GM04503 (cell line): ENCODE data around the gene ERAP2.
"Not testable (repeated sequence)": the region's sequence is repeated elsewhere in the genome, so short reads cannot be mapped to it uniquely, and the experiment has no call there.

Source experiments
- DNase-seq: peaks from one replicate; pipeline ENCODE4 v3.0.0-alpha.2; 2012; ENCODE audit warnings: low read depth

Gene ERAP2, protein sequence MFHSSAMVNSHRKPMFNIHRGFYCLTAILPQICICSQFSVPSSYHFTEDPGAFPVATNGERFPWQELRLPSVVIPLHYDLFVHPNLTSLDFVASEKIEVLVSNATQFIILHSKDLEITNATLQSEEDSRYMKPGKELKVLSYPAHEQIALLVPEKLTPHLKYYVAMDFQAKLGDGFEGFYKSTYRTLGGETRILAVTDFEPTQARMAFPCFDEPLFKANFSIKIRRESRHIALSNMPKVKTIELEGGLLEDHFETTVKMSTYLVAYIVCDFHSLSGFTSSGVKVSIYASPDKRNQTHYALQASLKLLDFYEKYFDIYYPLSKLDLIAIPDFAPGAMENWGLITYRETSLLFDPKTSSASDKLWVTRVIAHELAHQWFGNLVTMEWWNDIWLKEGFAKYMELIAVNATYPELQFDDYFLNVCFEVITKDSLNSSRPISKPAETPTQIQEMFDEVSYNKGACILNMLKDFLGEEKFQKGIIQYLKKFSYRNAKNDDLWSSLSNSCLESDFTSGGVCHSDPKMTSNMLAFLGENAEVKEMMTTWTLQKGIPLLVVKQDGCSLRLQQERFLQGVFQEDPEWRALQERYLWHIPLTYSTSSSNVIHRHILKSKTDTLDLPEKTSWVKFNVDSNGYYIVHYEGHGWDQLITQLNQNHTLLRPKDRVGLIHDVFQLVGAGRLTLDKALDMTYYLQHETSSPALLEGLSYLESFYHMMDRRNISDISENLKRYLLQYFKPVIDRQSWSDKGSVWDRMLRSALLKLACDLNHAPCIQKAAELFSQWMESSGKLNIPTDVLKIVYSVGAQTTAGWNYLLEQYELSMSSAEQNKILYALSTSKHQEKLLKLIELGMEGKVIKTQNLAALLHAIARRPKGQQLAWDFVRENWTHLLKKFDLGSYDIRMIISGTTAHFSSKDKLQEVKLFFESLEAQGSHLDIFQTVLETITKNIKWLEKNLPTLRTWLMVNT

DNA sequence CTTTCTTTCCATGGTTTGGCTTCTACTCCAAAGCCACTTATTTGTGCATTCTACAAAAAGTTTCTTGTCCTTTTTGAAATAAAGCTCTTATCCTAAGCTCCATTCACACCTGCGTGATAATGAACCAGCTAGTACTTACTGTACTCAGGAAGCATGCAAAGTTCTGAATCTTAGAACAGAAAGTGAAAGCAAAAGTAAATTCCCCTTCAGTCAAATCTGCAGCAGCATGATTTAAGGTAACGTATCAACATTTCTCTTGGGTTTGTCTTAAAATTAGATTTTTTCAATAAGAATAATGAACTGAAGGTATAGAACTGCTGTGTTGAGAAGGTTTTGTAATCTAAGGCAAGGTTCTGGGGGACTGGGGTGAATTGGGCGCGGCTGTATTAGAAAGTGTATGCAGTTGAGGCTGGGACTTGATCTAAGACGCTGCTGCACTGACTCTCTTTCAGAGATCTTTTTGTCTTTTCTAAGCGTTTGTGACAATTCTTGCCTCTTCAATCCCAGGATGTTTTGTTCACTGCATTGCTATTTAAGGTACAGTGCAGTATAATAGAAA, at the start of gene ERAP2:
TSS of gene ERAP2 (plus strand) at position 209 of the 559 bp plus-strand sequence. CDS start 3,186 bp downstream, outside the sequence.
- DNase-seq, result no peak

DNA sequence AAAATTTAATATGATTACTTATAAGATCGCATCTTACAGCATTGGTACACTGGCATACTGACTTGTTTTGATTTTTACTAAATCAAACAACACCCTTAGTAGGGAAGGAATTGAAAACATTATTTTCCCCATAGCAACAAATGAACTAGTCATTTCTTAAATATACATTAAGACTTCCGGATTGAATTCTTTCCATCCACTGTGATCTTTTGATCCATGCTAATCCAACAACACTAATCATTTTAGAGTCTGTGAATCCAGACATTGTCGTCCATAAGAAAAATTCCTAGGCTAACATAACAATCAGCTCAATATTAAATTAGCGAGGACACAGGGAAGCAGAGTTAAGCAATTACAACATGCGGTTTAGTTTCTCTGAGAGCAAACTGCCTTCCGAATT, 47.0 kb upstream of the ERAP2 start:
- DNase-seq, result no peak

DNA sequence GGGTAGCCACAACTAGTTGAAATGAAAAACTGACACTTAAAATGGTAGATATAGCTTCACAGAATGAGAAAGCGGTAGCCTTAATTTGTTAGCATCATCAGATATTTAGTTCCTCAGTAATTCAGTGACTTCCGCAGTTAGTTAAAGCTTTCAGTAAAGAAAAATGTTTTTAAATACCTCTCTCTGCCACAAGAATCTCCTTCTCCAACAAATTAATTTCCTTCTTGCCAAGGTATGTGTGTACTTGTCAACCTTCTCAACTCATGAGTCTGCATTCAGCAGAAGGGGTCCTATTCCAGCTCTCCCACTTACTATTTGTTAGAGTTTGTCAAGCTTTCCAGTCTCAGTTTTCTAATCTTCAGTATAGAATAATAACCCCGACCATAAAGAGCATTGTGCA, 42.3 kb upstream of the ERAP2 start:
- no peak for DNase-seq

DNA sequence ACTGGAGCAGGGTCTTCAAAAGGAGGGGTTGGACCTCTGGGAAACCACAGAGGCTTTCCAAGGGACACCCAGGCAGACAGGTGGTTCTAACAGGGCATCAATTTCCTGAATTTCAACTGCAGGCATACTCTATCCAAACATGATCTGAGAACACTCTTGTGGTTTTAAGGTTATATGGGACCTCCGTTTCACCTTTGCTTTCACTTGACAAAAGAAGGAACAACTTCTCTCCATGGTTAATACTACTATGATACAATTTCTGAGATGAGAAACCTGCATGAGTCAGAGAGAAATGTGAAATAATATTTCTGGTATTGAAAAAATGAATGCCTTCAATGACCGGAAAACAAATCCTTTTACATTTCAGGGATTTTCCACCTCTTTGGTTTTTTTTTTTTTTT, 40.5 kb upstream of the ERAP2 start:
- no peak for DNase-seq

DNA sequence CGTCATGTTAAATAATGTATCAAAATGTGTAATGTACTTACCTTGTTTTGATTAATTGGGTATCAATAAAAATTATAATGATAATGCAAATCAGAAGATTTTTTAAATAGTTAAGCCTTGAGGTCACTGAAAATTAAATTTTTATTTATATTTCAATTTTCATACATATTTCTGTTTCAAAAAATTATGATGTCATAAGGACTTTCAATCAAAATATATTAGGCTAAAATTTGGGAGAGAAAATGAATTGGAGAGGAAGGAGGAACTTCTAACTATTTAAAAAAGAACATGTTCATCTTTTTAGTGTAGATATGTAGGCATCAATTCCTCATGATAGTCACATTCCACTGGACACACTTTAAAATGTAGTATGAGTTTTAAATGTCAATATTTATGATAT, 39.5 kb upstream of the ERAP2 start:
- DNase-seq, result no peak

DNA sequence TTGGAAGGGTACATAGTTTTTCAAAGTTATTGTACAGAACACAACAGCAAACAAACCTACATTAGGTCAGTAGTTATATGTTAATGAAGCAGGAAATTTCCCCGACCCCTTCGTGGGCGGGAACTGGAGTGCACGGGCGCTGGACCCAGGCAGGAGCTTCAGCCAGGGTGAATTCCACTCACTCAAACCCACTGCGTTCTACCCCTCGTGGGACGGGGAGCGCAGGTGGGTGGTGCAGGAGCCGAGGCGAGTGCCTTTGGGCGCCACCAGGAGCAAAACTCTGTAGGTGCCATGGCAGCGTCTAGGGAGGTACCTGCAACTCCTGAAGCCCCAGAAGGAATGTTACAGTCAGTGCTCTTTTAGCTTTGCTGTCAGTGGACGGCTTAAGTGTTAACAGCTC, 39.0 kb upstream of the ERAP2 start:
- DNase-seq, result no peak

DNA sequence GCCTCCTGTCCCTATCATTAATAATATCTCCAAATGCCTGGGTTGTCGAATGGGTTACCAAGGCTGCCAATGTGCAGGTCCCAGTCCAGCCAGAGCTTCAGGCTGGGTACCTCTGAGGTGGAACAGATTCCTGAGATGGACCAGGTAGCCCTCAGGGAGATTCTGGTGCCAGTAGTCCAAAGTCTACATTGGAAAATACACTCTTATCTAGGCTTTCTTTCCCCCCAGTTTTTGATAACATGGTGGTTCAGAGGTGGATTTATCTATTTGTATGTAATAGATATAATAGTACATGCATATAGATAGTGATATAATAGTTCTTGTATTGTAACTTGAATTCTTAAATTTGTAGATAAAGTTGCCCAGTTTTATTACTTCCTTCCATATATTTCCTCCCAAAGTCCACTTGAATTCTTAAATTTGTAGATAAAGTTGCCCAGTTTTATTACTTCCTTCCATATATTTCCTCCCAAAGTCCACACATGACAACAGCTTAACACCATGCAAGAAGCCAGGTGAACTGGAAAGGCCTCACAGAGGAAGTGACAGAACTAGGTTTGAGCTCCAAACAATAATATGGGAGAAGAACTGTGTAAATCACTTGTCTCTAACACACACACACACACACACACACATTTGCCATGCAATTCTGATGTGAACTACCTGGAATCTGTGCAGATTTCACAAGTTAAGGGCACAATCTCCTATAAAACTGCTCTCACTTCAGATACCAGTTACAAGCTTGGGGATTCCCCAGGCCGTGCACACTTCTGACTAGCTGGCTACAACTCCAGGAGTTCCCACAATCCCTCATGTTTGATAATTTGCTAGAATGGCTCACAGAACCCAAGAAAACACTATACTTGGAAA, 37.9 kb upstream of the ERAP2 start:
- no peak for DNase-seq

DNA sequence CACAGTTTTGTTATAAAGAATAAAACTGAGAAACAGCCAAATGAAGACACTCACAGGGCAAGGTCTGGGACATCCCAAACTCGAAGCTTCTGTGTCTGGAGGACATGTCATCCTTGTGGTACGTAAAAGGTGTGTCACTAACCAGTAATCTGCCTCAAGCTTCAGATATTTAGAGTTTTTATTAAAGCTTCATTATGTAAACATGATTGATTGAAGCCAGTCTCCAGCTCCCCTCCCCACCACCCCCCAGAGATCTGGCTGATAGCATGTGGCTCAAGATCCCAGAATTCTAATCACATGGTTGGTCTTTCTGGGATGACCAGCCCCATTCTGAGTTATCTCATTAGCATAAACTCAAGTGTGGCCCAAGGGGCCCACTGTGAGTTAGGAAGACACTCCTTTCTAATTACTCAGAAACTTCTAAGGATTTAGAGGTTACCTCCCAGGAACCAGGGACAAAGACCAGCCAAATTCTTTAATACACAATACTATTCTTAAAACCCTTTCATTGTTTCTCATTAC, 37.2 kb upstream of the ERAP2 start:
- DNase-seq, result no peak

DNA sequence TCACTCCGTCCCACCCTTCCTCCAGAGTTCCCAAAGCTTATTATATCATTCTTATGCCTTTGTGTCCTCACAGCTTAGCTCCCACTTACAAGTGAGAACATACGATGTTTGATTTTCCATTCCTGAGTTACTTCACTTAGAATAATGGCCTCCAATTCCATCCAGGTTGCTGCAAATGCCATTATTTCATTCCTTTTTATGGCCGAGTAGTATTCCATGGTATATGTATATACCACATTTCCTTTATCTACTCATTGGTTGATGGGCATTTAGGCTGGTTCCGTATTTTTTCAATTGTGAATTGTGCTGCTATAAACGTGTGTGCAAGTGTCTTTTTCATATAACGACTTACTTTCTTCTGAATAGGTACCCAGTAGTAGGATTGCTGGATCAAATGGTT, 34.4 kb upstream of the ERAP2 start:
- not testable (repeated sequence) for DNase-seq

DNA sequence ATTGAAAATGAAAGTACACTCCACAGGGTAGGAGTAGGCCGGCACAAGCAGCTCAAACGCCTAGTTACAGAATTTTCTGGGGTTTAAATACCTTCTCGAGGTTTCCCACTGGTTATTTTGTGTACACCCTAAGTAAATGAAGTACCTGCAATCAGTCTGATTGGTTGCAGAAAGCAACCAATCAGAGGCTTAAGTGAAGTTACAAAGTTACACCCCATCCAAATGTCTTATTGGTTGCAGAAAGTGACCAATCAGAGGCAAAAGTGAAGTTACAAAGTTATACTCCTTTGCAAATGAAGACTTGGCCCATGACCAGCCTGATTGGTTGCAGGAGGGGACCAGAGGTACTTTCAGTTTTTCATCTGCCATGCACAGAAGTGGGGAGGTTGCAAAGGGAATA, 33.2 kb upstream of the ERAP2 start:
- no peak for DNase-seq

DNA sequence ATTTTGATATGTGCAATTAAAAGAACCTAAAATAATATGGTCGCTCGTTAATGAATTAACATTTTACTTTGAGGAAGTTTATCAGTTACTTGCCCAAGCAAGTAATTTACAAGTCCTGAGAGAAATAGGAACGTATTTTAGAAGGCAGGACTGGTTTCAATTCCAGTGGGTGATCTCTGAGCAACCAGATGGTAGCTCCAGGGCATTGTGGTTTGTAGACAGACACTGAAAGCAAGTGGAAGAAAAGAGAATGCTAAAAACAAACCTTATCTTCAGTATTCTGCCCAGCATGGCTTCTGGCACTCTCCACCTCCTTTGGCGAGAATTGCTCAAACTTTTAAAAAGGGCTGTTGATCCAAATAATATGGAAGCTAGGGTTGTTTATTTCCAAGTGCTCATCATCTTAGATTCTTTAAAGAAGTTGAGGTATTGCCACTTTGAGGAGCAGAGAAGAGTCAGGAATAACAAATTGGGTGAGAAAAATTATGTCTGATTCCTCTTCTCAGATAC, 31.8 kb upstream of the ERAP2 start:
- DNase-seq, result no peak

DNA sequence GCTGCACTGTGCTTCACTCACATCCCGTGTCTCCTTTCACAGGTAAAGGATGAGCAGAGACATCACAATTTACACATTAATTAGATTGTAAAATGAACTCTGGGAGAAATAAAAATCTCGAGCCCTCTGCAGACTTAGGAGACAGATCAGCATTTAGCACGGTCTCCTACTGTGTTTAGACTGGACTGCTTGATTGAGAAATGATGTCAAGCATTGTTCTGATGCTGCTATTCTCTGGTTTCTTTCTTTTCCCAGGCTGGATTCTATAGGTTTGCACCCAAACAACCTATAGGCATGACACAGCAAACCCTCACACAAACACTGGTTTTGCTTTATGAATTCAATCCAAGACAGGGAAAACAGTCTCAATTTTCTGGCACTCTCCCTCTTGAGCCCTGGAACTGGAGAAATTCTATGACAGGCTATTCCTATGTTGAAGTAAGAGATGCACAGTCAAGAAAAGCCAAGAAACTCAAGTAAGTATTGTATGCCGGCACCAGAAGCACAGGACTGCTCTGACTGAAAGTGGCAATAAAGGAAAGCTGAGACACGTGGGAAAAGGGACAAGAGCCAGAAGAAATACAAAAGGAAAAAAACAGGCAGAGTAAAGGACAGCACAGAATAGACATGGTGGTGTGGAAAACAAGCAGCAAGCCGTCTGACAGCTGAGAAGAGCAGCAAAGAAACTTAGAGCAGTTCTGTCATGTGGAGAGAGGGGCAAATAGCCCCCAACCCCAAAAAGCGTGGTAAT, 24.8 kb upstream of the ERAP2 start:
- DNase-seq, result no peak

DNA sequence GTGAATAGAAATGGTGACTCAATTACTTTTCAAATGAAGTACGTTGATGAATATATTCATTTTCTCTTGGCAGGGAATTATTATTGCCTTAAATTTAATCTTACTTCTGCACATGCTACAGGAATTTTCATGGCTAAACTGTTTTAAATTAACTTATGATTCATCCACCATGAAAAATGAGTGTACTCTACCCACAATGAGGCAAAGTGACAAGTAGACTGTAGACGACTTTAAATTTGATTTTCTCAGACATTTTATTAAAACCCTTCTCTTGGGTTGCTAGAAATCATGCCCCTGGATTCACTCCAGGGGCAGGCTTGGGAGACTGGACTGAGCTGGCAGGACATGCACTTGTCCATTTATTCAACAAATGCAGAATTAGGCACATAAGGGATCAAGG, 23.5 kb upstream of the ERAP2 start:
- DNase-seq, result no peak

DNA sequence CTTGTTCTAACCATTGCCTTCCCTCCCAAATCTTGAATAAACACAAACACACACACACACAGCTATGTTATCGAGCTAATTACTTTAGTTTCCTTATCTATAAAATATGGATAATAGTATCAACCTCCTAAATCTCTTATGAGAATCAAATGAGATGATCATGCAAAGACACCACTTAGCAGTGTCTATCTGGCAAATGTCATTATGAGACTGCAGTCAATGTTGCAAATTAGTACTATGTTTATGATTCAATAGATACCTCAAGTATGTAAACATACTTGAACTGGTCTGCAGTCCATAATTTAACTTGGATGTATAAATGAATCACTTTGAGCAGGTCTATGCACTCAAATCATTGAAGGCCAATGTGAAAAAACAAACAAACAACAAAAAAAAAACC, 22.2 kb upstream of the ERAP2 start:
- DNase-seq, result no peak

DNA sequence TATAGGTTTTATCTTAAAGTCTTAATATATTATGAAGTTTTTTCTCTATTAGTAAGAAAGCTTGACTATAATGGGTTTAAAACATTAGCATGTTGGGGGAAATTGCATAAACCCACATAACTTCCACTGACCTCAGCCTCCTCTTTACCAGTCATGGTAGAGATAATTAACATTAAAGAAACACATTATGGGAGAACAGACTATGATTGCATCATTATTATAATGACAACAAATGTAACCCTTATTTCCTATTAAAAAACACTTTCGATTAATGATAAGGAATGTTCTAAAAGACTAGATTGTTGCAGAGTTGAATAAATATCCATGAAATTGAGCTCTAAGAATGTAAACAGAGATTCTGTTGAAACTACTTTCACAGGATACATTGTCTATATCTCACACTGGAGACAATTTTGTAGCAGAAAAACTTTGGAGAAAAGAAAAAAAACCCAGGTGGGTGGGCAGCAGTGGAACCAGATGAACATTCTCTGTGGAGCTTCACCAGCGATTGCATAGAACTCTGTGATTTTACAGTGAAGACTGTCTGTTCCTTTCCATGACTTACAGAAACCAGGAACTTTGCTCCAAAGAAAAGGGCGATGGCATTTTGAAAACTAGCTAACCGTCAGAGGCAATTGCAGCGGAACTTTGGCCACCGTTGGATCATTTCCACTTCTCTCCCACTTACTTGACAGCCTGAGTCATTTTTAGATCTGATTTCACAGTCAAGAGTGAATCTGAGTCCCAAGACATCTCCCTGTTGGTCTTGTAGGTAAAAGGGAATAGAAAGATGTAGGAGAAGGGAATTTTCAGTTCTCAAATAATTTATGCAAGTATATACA, 21.0 kb upstream of the ERAP2 start:
- DNase-seq, result no peak

DNA sequence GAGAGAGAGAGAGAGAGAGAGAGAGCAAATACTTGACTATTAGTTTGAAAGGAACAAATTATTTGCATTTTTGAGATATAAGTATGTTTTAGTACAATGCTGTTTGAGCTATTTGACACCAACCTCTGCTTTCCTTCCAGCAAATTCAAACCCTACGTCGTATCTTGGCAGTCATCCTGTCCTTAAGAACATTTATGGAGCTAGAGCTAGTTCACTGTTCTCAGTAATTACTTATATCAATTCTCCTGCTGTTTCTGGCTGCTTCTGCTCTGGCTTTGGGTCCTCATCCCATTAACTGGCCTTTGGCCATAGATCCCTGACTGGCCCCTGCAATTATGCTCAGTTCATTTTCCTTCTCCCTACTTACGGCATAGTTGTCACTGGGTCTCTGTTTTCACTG, 19.9 kb upstream of the ERAP2 start:
- DNase-seq, result no peak

DNA sequence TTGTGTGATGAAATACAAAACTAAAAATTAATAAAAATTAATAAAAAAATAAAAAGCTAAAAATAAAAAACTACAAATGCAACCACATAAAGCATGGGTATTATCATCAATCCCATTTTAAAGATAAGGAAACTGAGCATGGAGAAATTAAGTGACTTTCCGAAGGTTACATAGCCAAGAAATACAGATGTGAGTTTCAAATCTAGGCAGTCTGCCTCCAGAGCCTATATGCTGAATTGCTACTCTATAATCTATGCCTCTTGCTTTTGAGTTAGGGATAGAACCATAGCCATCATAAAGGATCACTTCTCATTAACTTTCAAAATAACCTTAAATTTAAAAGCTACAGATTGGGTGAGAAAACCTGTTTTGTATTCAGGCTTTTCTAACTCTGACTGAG, 18.8 kb upstream of the ERAP2 start:
- DNase-seq, result no peak

DNA sequence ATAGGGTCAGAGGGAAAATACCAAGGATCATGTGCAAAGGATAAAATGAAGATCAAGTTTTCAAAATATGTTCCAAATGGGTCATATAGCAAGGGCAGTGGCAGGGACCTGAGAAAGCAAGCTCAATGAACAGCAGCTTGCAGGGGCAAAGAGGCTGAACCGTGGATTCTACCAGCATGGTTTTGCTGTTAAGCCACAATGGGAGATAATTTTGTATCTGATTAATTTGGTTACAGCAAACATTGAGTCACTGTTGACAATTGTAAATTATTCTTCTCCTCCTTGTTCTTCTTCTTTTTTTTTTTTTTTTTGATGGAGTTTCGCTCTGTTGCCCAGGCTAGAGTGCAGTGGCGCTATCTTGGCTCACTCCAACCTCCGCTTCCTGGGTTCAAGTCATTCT, 18.4 kb upstream of the ERAP2 start:
- no peak for DNase-seq

DNA sequence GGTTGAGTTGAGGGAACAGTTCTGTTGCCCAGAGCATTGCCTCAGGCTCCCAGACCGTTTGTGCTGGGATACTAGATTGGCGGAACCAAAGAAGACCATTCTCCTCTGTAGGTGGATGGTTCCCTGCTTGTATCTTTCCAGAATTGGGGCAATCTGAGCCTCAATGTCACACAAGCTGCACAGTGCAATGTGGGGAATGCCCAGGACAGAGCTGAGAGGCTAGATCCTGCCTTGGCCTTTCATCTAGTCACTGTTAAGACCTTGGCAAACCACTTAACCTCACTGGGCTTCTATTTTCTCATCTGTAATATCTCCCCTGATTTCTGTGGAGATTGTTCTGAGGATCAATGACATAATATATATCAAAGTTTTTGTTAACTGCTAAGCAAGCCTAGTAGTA, 16.9 kb upstream of the ERAP2 start:
- DNase-seq, result no peak

DNA sequence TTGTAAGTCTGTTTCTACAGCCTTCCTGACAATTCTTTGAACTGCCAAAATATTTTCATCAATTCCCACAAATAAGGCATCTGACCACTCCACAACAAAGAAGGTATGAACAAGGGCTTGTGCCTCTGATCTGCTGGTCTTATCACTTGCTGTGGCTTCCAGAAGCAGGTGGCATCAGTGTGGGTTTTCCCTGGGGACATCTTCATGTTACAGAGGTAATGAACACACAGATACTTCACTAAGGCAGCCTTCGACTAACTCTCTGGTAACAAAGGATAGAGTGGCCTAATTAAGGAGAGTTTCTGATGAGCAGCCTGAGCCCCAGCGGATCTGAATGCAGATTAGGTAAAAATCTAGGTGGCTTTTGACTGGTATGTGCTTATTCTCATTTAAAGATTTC, 15.2 kb upstream of the ERAP2 start:
- no peak for DNase-seq
